Measurements from ENCODE around the gene GIPC3.

The GIPC3 gene

DNA sequence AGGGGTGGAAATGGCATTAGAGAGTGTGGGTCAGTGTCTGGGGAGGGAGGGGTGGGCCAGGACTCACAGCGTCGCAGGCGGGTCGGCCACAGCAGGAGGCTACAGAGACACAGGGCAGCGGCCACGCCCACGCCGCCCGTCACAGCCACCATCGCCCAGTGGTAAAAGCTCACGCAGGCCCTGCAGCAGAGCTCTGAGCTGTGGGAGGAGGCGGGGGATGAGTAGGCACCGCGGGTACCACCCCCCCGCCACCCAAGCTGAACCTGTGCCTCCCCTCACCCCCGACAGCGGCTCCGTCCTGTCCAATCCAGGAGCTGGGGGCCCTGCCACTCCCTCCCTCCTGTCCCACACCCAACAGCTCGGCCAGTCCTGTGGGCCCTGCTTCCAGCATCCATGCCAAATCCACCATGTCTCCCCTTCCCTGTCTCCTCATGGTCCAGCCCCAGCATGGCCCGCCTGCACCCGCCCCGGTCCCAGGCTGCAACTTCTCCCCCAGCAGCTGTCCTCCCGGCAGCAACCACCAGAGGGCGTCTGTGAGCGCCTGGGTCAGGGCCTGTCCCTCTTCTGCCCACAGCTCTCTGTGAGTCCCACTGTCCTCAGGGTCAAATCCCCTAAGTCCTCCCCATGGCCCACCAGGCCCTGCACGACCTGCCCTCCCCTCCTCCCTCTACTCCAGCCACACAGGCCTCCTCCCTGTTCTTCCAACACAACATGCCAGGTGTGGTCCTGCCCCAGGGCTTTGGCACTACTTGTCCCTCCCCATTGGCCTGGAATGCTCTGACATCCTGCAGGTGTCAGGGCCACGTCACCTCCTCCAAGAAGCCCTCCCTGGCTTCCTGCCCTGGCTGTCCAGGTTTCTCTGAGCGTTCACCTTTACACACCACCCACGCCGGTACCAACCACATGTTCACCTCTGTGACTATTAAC lies 40.3 kb upstream of the GIPC3 start:
- peak; percentile 83 for DNase-seq (ENCODE audit: insufficient read length, low spot score)
- no peak for FAIRE-seq
- no peak for TF ChIP-seq POLR2A (IDR thresholded peaks at IDR 0.05; ENCODE audit: low read depth, low read length)

DNA sequence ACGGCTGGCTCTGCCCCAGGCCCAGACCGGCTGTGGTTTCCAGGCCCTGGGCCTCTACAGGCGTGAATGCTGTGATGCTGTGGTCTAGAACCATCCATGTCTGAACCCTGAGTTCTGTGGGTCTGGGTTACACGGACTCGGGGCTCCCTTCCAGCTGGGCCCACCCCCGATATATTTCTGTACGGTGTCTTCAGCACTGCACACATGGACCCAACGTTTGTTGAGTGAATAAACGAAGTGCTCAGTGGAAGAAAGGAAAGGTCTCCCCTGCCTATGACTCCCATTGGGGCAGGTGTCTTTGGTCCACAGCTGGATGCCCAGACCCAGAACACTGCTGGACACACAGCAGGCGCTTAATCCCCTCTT lies 39.6 kb upstream of the GIPC3 start:
- FAIRE-seq (no peak), DNase-seq (ENCODE audit: insufficient read length, low spot score) (no peak)
- no peak for TF ChIP-seq POLR2A (IDR thresholded peaks at IDR 0.05; ENCODE audit: low read depth, low read length)

DNA sequence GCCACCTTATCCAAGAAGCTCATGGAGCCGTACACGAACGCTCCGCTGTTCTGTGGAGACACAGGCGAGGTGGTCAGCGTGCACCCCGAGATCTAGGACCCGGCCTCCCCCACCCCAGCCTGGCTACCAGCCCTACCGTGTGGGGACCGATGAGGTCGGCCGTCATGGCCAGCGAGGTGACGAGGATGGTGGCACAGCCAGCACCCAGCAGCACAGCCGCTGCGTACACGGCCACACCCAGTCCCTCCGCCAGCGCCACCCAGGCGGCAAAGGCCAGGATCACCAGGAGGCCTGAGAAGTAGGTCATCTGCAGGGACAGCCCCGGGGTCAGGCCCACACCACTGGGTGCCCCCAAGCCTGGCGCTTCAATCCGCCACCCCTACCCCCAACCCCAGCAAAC lies 39.2 kb upstream of the GIPC3 start:
- FAIRE-seq = no peak

DNA sequence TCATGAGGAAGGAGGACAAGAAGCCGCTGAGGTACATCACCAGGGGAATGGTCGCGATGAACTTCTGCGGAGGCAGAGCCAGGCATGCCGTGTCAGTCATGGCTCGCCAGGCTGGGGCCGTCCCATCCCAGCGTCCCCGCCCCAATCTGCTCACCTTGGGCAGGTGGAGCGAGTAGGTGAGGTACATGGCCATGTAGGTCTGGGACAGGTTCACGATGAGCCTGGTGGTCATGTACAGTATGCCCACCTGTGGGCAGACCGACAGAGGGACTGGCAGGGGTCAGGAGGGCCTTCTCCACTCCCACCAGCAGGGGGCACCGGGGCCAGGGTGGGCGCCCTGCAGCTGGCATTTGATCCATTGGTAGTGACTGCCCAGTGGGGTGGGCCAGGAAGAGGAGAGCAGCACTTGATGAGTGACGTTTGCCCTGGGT lies 38.0 kb upstream of the GIPC3 start:
- TF ChIP-seq POLR2A (IDR thresholded peaks at IDR 0.05; ENCODE audit: low read depth, low read length) = no peak
- FAIRE-seq (no peak), DNase-seq (ENCODE audit: insufficient read length, low spot score) (no peak)

More for the DNA sequence above, 39.2 kb upstream of the GIPC3 start:
- no peak for TF ChIP-seq POLR2A (IDR thresholded peaks at IDR 0.05; ENCODE audit: low read depth, low read length)
- DNase-seq (ENCODE audit: insufficient read length, low spot score) = no peak

DNA sequence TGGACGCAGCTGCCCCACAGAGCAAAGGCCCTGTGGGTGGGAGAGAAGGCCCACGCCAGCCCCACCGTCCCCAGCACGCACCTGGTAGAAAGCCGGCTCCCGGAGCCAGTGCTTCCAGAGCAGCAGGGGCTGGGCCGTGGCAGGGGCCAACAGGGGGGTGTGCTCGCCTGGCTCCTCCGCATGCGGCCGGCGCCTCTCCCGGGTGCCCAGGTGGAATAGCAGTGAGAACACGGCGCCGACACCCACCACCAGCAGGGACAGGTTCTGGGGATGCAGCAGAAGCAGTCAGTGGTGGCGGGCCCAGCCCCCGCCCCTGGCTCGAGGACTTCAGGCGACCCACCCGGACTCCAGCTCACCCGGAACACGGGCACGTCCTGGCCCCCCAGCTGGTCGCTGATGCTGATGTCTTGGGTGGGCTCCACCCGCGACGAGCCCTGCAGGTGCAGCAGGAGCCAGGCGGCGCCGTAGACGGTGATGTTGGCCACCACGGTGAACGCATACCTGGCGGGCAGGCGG lies 37.5 kb upstream of the GIPC3 start:
- no peak for DNase-seq (ENCODE audit: insufficient read length, low spot score)
- FAIRE-seq = no peak
- no peak for TF ChIP-seq POLR2A (IDR thresholded peaks at IDR 0.05; ENCODE audit: low read depth, low read length)

DNA sequence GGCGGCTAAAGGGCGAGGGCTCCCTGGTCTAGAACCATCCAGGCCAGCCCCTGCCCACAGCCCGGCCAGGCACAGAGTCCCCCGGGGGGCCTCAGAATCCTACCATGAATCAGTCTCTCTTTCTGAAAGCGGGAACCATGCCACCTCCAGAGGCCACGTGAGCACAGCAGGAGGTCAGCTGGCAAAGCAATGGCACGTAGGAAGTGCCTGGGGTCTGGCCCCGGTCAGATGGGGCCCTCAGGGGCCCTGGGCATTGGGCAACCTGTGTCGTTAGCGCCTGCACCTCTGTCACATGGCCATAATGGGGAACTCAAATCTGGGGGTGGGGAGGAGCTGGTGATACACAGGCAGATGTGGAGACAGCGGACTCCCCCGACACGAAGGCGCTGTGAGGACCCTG lies 36.7 kb upstream of the GIPC3 start:
- TF ChIP-seq POLR2A (IDR thresholded peaks at IDR 0.05; ENCODE audit: low read depth, low read length) = no peak
- no peak for FAIRE-seq
- DNase-seq (ENCODE audit: insufficient read length, low spot score) = no peak

DNA sequence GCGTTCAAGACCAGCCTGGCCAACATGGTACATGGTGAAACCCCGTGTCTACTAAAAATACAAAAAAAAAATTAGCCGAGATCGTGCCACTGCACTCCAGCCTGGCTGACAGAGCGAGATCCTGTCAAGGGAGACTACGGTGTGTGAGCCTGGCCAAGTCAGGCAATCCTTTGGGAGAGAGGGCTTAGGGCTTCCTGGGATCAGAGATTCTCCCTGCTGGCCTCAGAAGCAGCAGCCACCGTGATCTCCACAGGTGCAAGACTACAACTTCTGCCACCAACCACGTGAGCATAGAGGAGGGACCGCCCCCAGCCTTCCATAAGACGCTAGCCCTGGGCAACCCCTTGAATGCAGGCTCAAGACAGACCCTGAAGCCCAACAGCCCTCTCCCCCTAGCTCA lies 35.5 kb upstream of the GIPC3 start:
- DNase-seq (ENCODE audit: insufficient read length, low spot score) (no peak), FAIRE-seq (no peak)
- TF ChIP-seq POLR2A (IDR thresholded peaks at IDR 0.05; ENCODE audit: low read depth, low read length) = no peak

DNA sequence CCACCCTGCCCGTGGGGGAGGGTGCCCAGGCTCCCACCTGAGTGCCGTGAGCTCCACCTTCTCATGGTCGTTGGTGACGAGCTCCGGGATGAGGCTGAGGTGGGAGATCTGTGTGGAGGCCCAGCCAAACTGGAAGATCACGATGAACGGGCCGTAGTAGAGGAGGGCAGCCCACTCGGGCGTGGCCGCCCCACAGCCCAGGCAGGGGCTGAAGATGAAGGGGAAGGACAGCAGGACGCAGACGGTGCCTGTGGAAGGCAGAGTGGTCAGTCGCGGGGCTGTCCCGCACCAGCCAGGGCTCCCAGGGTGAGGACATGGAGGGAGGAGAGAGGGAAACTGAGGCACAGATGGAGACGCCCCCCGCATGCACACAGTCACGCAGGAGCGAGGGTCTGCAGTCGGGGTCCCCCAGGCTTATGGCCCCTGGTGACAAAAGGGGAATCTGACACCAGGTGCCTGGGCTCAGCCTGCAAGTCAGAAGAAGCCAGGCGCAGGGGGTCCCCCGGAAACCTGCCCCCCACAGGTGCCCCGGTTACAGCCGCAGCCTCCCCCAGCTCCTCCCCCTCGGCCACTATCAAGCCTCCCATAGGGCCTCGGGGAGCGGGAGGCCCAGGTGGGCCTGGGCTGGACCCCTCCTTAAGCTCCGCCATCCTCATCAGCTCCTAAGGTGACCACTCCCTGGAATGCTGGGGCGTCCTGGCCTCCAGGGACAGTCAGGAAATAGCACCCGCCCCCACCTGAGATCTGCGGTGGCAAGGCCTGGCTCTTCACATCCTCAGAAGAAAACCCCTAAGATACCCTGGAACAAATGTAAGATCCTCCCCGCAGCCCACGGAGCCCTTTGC lies 34.1 kb upstream of the GIPC3 start:
- TF ChIP-seq POLR2A (IDR thresholded peaks at IDR 0.05; ENCODE audit: low read depth, low read length) = no peak
- FAIRE-seq (no peak), DNase-seq (ENCODE audit: insufficient read length, low spot score) (no peak)

DNA sequence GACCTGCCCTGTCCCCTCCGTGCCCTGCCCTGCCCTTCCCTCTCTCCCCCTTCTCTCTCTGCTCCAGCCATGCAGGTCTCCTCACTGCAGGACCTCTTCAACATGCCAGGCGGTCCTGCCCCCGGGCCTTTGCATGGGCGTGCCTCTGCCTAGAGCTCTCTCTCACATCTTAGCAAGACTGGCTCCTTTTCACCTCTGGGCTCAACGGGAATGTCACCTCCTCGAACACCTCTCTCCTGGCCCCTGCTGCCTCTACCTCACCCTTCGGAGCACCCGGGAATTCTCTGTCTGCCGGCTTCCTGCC lies 33.5 kb upstream of the GIPC3 start:
- no peak for FAIRE-seq
- no peak for TF ChIP-seq POLR2A (IDR thresholded peaks at IDR 0.05; ENCODE audit: low read depth, low read length)
- no peak for DNase-seq (ENCODE audit: insufficient read length, low spot score)

DNA sequence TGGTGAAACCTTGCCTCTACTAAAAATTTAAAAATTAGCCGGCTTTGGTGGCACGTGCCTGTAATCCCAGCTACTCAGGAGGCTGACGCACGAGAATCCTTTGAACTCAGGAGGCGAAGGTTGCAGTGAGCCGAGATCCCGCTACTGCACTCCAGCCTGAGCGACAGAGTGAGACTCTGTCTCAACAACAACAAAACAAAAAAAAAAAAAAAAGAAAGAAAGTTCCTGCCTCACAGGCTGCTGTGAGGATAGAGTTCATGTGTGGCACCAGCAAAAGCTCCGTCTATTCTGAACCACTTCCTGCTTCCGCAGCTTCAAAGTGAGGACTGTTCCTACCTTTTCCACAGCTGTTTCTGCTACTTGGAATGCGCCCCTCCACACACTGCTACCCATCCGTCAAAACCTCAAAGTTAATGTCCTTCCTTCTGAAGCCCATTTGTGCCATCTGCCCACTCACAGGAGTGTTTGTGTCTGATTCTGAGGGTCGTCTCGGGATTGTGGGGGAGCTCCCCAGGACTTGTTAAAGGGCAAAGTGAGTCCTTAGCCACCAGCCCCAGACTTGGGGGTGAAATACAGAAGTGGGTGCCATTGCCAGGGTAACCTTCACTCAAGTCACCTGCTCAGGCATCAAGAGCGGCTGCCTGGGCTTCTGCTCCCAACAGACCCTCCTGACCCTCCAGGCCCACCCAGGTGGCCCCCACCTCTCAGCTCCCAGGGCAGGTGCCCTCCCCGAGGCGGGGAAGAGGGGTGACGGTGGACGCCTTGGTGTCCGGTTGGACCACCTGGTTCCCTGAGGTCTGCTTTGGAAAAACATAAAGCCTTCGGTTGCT lies 30.8 kb upstream of the GIPC3 start:
- DNase-seq (ENCODE audit: insufficient read length, low spot score) (no peak), FAIRE-seq (no peak)
- no peak for TF ChIP-seq POLR2A (IDR thresholded peaks at IDR 0.05; ENCODE audit: low read depth, low read length)

DNA sequence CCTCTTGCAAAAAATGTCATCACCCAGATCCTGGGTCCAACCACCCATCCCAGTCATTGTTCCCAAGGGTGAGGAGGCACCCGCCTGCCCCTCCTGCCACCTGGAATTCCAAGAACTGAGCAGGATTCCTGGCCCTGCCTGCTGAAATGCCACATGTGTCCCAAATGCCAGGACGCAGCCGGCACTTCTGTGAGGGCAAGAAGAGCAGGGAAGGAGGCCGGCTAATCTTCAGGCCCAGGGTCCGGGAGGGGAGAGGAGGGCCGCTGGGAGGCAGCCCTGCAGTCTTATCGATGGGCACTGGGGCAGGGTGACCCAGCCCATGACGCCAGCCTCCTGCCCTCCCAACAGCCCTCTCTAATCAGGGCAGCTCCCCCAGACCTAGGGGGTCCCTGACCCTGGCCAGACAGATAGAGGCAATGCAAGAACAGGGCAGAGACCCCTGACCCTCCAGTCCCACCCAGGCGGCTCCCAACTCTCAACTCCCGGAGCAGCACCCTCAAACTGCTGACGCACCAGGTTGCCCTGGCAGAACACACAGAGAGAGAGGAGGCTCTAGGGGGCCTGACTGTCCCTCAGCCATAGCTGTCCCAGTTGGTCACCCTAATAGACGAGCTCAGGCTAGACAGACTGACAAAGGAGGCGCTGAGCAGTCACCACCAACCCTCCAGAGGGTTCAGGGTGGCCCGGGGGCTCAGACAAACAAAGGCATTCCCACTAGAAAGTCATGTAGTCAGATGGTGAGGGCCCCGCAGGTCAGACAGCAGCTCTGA lies 29.4 kb upstream of the GIPC3 start:
- no peak for TF ChIP-seq POLR2A (IDR thresholded peaks at IDR 0.05; ENCODE audit: low read depth, low read length)
- FAIRE-seq = no peak
- DNase-seq (ENCODE audit: insufficient read length, low spot score) = no peak

DNA sequence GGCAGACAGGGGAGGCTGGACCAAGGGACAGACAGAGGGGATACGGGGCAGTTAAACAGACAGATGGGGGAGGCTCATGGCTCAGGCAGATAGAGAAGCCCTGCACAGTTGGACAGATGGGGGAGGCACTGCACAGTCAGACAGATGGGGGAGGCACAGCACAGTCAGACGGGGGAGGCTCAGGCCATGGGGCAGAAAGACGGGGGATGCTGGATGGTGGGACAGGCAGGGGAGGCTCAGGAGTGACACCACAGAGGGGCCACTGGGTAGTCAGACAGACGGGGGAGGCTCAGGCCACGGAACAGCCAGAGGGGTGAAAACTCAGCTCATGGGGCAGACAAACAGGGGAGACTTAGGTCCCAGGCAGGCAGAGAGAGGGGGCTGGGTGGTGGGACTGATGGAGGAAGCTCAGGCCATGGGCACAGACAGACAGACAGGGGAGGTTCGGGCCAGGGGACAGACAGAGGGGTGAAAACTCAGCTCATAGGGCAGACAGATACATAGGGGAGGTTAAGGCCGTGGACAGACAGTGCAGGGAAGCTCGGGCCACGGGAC lies 28.8 kb upstream of the GIPC3 start:
- no peak for TF ChIP-seq POLR2A (IDR thresholded peaks at IDR 0.05; ENCODE audit: low read depth, low read length)
- no peak for DNase-seq (ENCODE audit: insufficient read length, low spot score)
- no peak for FAIRE-seq

DNA sequence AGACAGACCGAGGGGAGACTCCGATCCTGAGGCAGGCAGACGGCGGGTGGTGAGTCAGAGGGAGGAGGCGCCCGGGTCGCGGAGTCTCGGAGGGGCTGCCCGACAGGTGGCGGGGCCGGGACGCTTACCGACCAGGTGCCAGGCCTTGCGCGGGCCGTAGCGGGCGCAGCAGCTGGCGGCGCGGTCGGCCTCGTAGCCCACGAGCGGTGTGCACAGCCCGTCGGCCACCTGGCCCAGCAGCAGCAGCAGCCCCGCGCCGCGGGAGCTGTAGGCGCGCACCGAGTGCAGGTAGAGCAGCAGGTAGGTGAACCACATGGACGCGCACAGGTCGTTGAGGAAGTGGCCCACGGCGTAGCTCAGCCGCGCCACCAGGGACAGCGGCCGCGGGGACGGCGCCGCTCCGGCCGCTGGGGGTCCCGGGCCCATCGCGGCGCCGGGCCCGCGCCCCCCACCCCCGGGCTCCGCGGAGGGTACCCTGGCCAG lies 28.3 kb upstream of the GIPC3 start:
- DNase-seq (ENCODE audit: insufficient read length, low spot score) (no peak), FAIRE-seq (no peak)
- TF ChIP-seq POLR2A (IDR thresholded peaks at IDR 0.05; ENCODE audit: low read depth, low read length) = no peak
